HG03354 (cell line): ENCODE results near the gene TTC9.
"Not testable (repeated sequence)": the region's sequence is repeated elsewhere in the genome, so short reads cannot be mapped to it uniquely, and the experiment has no call there.

Source experiments
- ATAC-seq: cut with Tn5 transposase; IDR thresholded peaks from one replicate; pipeline ENCODE4 v1.9.1; 2021; ENCODE audit warnings: mild to moderate bottlenecking; ENCODE audit not compliant: unreplicated experiment, poor library complexity, severe bottlenecking

The TTC9 gene

DNA sequence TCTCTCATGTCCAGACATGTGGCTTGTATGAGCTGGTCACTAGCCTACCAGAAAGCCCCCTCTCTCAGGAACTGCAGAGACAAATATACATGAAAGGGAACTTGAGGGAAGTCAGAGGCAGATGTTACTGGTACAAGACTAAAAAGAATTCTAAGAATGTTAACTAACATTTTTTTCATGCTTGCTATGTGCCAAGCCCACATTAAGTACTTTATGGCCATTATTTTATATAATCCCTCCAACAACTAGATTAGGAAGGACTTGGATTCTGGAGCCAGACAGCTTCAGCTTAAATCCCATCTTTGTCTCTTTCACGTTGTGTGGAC, 24.6 kb downstream of the TTC9 start:
- ATAC-seq = no peak

GRCh38 chr14:70670992-70671651, 29.4 kb downstream of the TTC9 start:
- ATAC-seq = no peak

DNA sequence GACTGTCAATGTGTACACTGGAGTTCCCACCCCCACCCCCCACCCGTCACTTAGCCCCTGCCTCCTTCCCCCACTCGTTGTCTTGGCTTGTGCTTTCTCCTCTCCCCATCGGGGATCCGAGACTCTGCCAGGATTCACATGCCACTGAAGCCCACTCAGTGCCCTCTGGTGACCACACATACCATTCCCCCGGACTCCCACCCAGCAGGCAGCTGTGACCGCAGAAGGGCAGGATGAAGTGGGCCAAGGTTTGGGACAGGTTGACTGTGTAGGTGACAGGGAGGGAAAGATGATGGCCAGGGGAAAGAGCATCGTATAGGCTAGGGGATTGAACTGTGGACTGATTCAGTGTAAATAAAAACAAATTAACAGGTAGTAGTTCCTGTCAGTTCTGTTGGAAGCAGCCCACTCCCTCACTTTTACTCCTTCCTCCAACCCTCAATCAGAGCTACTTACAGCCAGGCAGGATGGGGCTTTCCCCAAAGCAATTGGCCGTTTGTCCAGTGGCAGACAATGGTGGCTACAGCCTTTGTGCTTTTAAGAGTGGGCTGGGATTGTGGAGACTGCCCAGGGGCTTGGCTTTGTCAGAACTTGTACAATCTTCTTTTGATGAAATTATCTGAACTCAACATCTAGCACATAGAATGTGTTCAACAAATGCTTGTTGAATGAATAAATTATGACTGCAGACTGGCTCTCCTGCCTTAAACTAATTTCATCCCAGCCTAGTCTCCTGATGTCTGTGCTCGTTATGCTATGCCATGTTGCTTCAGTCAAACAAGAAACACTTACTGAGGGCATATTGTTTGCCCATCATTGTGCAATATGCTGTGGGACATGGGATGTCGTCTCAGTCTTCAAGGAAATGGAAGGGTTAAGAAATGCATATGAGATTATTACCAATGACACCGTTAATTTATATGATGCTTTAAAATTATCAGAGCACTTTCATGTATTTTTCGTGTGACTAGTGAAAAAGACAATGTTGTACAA, 30.2 kb downstream of the TTC9 start:
- ATAC-seq = no peak

DNA sequence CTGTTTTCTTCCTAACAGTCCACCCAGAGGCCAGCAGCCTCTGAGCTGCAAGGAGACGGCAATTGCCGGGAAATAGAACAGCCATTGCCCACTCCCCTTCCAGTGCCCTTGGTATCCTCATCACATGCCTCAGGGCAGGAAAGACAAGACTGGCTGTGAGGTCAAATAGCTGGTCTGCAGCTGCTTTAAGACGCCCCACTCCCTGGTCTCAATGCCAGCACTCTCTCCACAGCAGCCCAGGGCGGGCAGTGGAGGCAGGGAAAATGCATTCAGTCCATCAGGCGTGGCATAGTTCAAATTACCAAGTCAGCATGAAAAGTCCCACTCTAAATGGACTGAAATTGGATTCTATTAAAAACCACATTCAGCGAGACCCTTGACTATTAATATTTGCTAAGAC, 35.6 kb downstream of the TTC9 start:
- ATAC-seq = no peak

- no peak for ATAC-seq
Observed at GRCh38 chr14:70680748-70681147, 39.0 kb downstream of the TTC9 start.

GRCh38 chr14:70683983-70684382, 42.3 kb downstream of the TTC9 start:
- no peak for ATAC-seq

DNA sequence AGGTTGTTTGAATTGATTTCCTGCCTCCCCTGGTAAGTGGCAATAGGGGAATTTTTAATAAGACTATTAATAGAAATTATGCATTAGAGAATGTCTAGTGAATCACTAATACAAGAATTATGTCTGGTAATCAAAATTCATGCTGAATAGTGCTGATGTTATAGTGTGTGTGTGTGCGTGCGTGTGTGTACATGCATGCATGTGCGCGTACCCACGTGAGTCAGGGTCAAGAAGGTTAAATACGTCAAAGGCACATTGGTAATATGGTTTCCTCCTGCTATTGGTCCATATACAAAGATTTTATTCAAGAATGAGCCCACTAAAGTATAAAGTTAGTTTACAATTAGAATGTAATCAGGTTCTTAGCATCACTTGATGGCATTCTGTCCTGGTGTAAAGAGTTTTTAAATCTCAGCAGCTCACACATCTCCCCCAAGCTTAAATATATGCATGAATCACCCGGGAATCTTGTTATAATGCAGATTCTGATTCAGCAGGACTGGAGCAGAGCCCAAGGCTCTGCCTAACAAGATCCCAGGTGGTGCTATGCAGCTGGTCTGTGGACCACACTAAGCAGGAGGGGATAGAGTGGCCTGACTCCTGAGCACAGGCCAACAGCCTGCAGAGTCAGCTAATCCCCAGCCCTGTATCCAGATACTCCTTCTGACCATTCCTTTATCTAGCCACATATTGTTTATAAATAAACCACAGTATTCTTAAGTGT, 43.9 kb downstream of the TTC9 start:
- no peak for ATAC-seq

DNA sequence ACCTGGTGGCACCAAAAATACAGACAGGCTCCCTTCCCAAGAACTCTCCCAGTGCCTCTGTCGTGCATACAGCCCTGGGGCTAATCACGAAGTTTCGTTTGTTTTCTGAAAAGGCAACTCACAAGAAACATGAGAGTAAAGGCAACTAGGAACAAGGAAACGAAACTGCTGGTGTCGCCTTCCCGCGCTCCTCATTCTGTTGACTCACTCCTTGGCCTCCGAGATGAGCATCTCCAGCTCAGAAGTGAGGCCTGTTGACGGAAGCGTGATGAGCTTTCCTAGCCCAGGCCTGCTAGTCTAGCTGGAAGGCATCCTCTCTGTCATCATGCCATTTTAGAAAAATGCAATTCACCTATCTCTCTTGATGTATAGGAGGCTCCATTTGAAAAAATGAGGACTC, 50.5 kb downstream of the TTC9 start:
- no peak for ATAC-seq

GRCh38 chr14:70696026-70696425, 54.3 kb downstream of the TTC9 start:
- no peak for ATAC-seq

DNA sequence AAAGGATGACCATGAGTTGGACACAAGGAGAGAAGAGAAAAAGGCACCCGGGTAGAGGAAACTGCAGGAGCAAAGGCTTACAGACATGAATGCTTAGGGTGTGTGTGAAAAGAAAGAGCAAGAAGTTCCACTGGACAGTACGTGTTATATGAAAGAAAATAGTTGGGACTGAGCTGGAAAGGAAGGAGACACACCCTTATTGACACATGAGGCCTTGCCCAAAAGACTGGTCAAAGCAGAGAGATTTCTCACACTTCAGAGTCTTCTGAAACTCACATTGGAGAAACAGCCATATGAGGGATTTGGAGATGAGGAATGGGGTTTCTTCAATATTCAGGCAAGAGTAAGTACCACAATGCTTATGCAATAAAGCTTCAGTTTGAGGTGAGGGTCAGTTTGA, 56.0 kb downstream of the TTC9 start:
- ATAC-seq = no peak

GRCh38 chr14:70698288-70698687, 56.6 kb downstream of the TTC9 start:
- no peak for ATAC-seq

- no peak for ATAC-seq
Observed at GRCh38 chr14:70699646-70700045, 57.9 kb downstream of the TTC9 start.

- ATAC-seq = no peak
Observed at GRCh38 chr14:70700955-70701585, 59.4 kb downstream of the TTC9 start.

DNA sequence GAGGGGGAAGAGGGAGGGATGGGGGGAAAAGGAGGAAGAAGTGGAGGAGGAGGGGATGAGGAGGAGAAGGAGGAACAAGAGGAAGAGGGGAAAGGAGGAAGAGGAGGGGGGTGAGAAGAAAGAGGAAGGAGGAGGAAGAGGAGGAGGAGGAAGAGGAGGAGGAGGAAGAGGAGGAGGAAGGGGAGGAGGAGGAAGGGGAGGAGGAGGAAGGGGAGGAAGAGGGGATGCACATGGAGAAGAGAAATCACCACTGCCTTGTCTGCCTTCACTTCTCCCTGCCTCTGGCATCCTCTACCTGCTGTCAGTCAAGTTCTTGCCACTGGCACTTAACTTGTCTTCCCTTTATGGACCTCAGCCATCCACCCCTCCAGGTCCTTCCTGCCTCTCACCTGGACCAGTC, 59.9 kb downstream of the TTC9 start:
- no peak for ATAC-seq

DNA sequence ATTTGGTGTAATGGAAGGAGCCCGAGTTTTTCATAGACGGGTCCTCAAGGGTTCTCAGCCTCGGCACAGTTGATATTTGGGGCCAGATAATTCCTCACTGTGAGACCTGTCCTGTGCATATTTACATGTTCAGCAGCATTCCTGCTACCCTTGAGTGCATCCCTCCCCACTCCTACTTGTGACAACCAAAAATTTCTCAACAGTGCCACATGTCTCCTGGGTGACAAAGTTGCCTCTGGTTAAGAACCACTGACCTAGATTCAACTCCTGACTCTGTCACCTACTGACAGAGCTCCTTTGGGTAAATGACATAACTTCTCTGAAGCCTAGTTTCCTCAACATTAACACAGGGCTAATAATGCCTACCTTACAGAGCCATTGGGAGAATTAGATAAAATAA, 60.4 kb downstream of the TTC9 start:
- ATAC-seq = no peak

GRCh38 chr14:70703621-70704168, 62.0 kb downstream of the TTC9 start:
- not testable (repeated sequence) for ATAC-seq

DNA sequence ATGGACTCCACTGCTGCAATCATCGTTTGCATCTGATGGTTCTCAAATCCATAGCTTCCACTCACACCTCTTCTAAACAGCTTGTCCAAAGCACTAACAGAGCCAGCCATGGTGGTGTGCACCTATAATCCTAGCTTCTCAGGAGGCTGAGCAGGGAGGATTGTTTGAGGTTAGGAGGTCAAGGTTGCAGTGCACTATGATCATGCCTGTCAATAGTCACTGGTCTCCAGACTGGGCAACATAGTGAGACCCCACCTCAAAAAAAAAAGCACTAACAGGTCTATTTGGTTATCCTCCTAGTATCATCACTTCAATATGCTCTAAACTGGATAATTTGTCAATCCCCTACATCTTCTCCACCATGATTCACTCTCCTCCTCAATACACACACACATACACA, 63.2 kb downstream of the TTC9 start:
- ATAC-seq = no peak

GRCh38 chr14:70706177-70706576, 64.5 kb downstream of the TTC9 start:
- ATAC-seq = no peak

GRCh38 chr14:70707138-70708038, 65.7 kb downstream of the TTC9 start:
- peak; percentile 87 for ATAC-seq
